Nephron progenitor cell (in vitro differentiated cells): ENCODE data around the gene PDE8B.
"Not testable (repeated sequence)": the region's sequence is repeated elsewhere in the genome, so short reads cannot be mapped to it uniquely, and the experiment has no call there.

Source experiments
- DNase-seq: peaks from one replicate; pipeline ENCODE4 v3.0.0; 2021
- H3K27ac Mint-ChIP-seq: 2 replicates; pipeline ENCODE4 v1.8.0; 2021; ENCODE audit warnings: mild to moderate bottlenecking, moderate library complexity, mixed read lengths
- H3K27me3 Mint-ChIP-seq: 2 replicates; pipeline ENCODE4 v1.8.0; 2021; ENCODE audit warnings: mild to moderate bottlenecking, low read depth, mixed read lengths; ENCODE audit not compliant: poor library complexity
- H3K36me3 Mint-ChIP-seq: 2 replicates; pipeline ENCODE4 v1.8.0; 2021; ENCODE audit warnings: low read depth, mixed read lengths
- H3K4me1 Mint-ChIP-seq: 2 replicates; pipeline ENCODE4 v1.8.0; 2021; ENCODE audit warnings: mixed read lengths
- H3K4me3 Mint-ChIP-seq: 2 replicates; pipeline ENCODE4 v1.8.0; 2021; ENCODE audit warnings: mild to moderate bottlenecking, moderate library complexity, mixed read lengths
- H3K9me3 Mint-ChIP-seq: 2 replicates; pipeline ENCODE4 v1.8.0; 2021; ENCODE audit warnings: mild to moderate bottlenecking, moderate library complexity, mixed read lengths
- CTCF ChIP-seq: fragments of 200-600 bp; sonication (generic); IDR thresholded peaks from 2 replicates; pipeline ENCODE4 v1.5.0; 2021; ENCODE audit warnings: antibody characterized with exemption

Gene PDE8B

DNA sequence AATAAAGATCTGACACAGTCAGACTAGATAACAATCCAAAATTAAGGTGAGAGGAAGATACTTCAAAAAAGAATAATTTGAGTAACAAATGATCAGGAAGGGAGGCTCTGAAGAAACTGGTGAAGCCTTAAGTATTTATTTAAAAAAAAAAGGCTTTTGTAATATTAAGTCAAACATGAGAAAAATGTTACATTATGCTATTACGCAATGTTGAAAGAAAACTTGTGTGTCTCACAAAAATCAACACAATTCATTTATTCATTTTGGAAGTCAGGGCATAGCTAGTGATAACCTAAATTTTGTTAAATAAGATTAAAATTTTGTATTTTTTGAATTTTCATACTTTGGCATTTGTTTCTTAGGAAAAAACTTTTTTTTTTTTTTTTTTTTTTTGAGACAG, 253.4 kb downstream of the PDE8B start:
- Mint-ChIP-seq H3K36me3 (peaks cover 20% of the 10 kb centered on the region), H3K27me3 (no peaks in the 10 kb centered on the region), H3K9me3 (peaks cover 5% of the 10 kb centered on the region), H3K27ac (peak overlapping the region; percentile 46), H3K4me3 (no peak overlapping the region), H3K4me1 (no peaks in the 10 kb centered on the region)
- TF ChIP-seq CTCF, result no peak
- DNase-seq, result no peak

DNA sequence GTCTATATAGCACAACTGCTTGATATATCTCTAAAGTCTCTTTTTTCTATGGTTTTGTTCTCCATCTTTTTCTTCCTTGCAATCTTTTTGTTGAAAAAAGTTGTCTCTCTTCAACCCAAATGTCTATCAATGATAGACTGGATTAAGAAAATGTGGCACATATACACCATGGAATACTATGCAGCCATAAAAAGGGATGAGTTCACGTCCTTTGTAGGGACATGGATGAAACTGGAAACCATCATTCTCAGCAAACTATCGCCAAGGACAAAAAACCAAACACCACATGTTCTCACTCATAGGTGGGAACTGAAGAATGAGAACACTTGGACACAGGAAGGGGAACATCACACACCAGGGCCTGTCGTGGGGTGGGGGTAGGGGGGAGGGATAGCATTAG, 258.4 kb downstream of the PDE8B start:
- not testable (repeated sequence) for H3K4me3 Mint-ChIP-seq, H3K27ac Mint-ChIP-seq, DNase-seq, H3K4me1 Mint-ChIP-seq, H3K27me3 Mint-ChIP-seq
- Mint-ChIP-seq H3K9me3 (peaks cover 44% of the 10 kb centered on the region), H3K36me3 (peaks cover 58% of the 10 kb centered on the region)

GRCh38 chr5:77475041-77475440, 264.6 kb downstream of the PDE8B start:
- H3K4me3 Mint-ChIP-seq, DNase-seq, H3K27me3 Mint-ChIP-seq, H3K27ac Mint-ChIP-seq, H3K4me1 Mint-ChIP-seq: not testable (repeated sequence)
- H3K36me3 Mint-ChIP-seq, result peaks cover 64% of the 10 kb centered on the region
- H3K9me3 Mint-ChIP-seq, result peaks cover 61% of the 10 kb centered on the region
